NT2/D1 (cell line): Measurements from ENCODE around the gene PRAME.

ENCODE experiments used
- DNase-seq: peaks from one replicate; pipeline ENCODE4 v3.0.0-alpha.2; 2011; ENCODE audit warnings: low read depth, low spot score
- H3K27me3 ChIP-seq: 2 replicates; pipeline ENCODE4 v1.6.0; 2011; ENCODE audit warnings: mild to moderate bottlenecking; ENCODE audit not compliant: insufficient read length, insufficient read depth
- H3K36me3 ChIP-seq: 2 replicates; pipeline ENCODE4 v1.6.1; 2011; ENCODE audit warnings: mild to moderate bottlenecking, low read length, mixed read lengths; ENCODE audit not compliant: insufficient read depth, insufficient read length
- H3K4me1 ChIP-seq: 2 replicates; pipeline ENCODE4 v1.5.1; 2011; ENCODE audit not compliant: insufficient read depth, insufficient read length
- H3K4me3 ChIP-seq: 2 replicates; pipeline ENCODE4 v1.5.1; 2011; ENCODE audit warnings: low read depth; ENCODE audit not compliant: insufficient read length
- H3K9ac ChIP-seq: 2 replicates; pipeline ENCODE4 v1.6.0; 2011; ENCODE audit warnings: low read depth; ENCODE audit not compliant: insufficient read length
- H3K9me3 ChIP-seq: 2 replicates; pipeline ENCODE4 v1.5.1; 2011; ENCODE audit warnings: mild to moderate bottlenecking, low read length; ENCODE audit not compliant: insufficient read depth
- SUZ12 ChIP-seq: IDR thresholded peaks from 2 replicates; pipeline ENCODE4 v1.6.1; 2011; ENCODE audit not compliant: insufficient read length, insufficient read depth; ENCODE audit errors: extremely low read depth
- YY1 ChIP-seq: IDR thresholded peaks from 2 replicates; pipeline ENCODE4 v1.6.1; 2011; ENCODE audit not compliant: insufficient read length, insufficient read depth
- ZNF274 ChIP-seq: IDR thresholded peaks from 2 replicates; pipeline ENCODE4 v1.6.1; 2011; ENCODE audit warnings: mild to moderate bottlenecking, low read depth, low read length

The PRAME gene

GRCh38 chr22:22578702-22579424, 19.8 kb upstream of the PRAME start:
- Histone ChIP-seq H3K9ac (no peak overlapping the region), H3K4me1 (no peaks in the 10 kb centered on the region), H3K4me3 (no peak overlapping the region), H3K9me3 (no peaks in the 10 kb centered on the region), H3K36me3 (no peaks in the 10 kb centered on the region), H3K27me3 (peaks cover 99% of the 10 kb centered on the region)
- no peak for DNase-seq
- no peak for TF ChIP-seq ZNF274
- no peak for TF ChIP-seq SUZ12
- TF ChIP-seq YY1, result no peak

GRCh38 chr22:22576989-22577427, 17.9 kb upstream of the PRAME start:
- no peak for DNase-seq
- H3K9ac ChIP-seq, result no peak overlapping the region
- H3K36me3 ChIP-seq, result no peaks in the 10 kb centered on the region
- H3K4me1 ChIP-seq, result no peaks in the 10 kb centered on the region
- H3K4me3 ChIP-seq, result no peak overlapping the region
- no peak for TF ChIP-seq YY1
- TF ChIP-seq SUZ12, result no peak
- no peak for TF ChIP-seq ZNF274
- H3K9me3 ChIP-seq, result no peaks in the 10 kb centered on the region
- H3K27me3 ChIP-seq, result peaks cover 99% of the 10 kb centered on the region

- peak; percentile 25 for DNase-seq
- Histone ChIP-seq H3K36me3 (no peaks in the 10 kb centered on the region), H3K27me3 (peaks cover 99% of the 10 kb centered on the region), H3K4me1 (no peaks in the 10 kb centered on the region), H3K9ac (no peak overlapping the region), H3K9me3 (no peaks in the 10 kb centered on the region), H3K4me3 (no peak overlapping the region)
- TF ChIP-seq YY1 (no peak), ZNF274 (no peak), SUZ12 (no peak)
These were observed 17.4 kb upstream of the PRAME start for GRCh38 chr22:22576244-22576988.

- Histone ChIP-seq H3K27me3 (peaks cover 98% of the 10 kb centered on the region), H3K4me3 (no peak overlapping the region), H3K9me3 (no peaks in the 10 kb centered on the region), H3K36me3 (no peaks in the 10 kb centered on the region), H3K4me1 (no peaks in the 10 kb centered on the region), H3K9ac (no peak overlapping the region)
- DNase-seq, result no peak
- no peak for TF ChIP-seq SUZ12
- no peak for TF ChIP-seq YY1
- TF ChIP-seq ZNF274, result no peak
These were observed 15.3 kb upstream of the PRAME start for GRCh38 chr22:22574361-22574760.

DNA sequence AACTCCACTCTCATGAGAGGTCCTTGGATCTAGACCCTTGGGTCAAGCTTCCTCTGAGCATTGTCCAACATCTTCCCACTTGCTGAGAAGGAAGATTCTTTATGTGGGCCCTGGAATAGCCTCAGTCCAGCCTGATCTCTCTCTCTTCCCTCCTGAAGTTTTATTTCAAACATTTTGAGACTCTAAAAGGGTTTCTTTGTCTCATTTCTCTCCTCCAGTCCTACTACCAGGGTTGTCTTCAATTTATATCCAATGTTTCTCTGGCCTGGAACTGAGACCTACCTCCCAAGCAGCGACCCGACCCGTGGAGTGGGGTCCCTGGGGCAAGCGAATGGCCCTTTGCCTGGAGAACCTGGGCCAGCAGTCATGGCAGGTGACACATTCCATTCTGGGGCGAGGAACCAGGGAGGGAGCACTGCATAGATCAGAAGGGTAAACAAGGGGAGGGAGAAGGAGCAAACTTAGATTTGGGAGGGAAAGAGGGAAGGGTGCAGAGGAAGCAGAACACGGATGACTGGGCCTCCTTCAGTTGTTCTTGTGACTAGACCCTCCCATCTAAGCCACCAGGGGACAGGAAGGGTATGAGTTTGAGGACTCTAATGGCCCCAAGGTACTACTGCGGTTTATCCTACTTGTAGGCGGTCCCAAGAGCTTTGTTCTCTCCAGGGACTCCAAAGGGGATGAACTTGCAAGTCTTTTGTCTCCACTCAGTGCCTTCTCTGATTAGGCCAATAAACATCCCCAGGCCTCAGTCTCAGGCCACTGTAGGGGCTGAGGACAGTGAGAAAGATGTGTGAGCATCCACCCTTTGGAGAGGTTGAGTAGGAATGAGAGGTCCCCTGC, 14.2 kb upstream of the PRAME start:
- Histone ChIP-seq H3K4me3 (no peak overlapping the region), H3K9me3 (no peaks in the 10 kb centered on the region), H3K27me3 (peaks cover 98% of the 10 kb centered on the region), H3K9ac (no peak overlapping the region), H3K4me1 (no peaks in the 10 kb centered on the region), H3K36me3 (no peaks in the 10 kb centered on the region)
- no peak for TF ChIP-seq SUZ12
- TF ChIP-seq ZNF274, result no peak
- TF ChIP-seq YY1, result no peak
- DNase-seq, result no peak

- TF ChIP-seq SUZ12, result no peak
- no peak for TF ChIP-seq YY1
- TF ChIP-seq ZNF274, result no peak
- no peak for DNase-seq
- no peaks in the 10 kb centered on the region for H3K9me3 ChIP-seq
- peaks cover 98% of the 10 kb centered on the region for H3K27me3 ChIP-seq
- H3K9ac ChIP-seq, result no peak overlapping the region
- no peaks in the 10 kb centered on the region for H3K4me1 ChIP-seq
- H3K4me3 ChIP-seq, result no peak overlapping the region
- no peaks in the 10 kb centered on the region for H3K36me3 ChIP-seq
These were observed 12.8 kb upstream of the PRAME start for GRCh38 chr22:22571862-22572261.

DNA sequence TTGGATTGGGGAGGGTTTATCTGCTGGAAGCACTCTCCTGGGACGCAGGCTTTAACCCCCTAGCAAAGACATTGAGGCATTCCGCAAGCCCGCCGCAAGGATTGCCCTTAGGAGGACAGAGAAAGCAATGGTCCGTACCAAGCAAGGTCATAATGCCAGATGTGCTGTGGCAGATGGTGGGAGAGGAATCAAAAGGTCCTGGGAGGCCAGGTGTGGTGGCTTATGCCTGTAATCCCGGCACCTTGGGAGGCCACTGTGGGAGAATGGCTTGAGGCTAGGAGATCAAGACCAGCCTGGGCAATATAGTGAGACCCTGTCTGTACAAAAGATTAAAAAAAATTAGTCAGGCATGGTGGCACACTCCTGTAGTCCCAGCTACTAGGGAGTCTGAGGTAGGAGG, 12.4 kb upstream of the PRAME start:
- Histone ChIP-seq H3K9me3 (no peaks in the 10 kb centered on the region), H3K4me1 (no peaks in the 10 kb centered on the region), H3K9ac (no peak overlapping the region), H3K4me3 (no peak overlapping the region), H3K36me3 (no peaks in the 10 kb centered on the region), H3K27me3 (peaks cover 98% of the 10 kb centered on the region)
- TF ChIP-seq ZNF274 (no peak), SUZ12 (no peak), YY1 (no peak)
- DNase-seq, result no peak
